Lung microvascular endothelial cell (primary cell): ENCODE data around the gene NFE2L1. TPM values are rescaled to one million over a fixed set of nuclear protein-coding genes. Genes with fewer than 3 reads are reported as not detected.
A peak's percentile ranks its signal among the peaks of the same experiment; 100 is the strongest.

Experiments
- DNase-seq, 2 donors: peaks; one replicate each; pipeline versions ENCODE4 v3.0.0 to v3.0.0-alpha.2; 2010; ENCODE audit warnings: low read depth in 2 of 2
- total RNA-seq: library from RNA; depleted of rRNA; stranded (reverse); fragments of >200 nt; gene quantifications from 2 replicates; pipeline ENCODE4 v1.2.1, GENCODE V29; 2014

Gene NFE2L1
- total RNA-seq, 1 donor from 2014 or later = 93.5 TPM

GRCh38 chr17:48047113-48047740 is 932 bp upstream of the NFE2L1 start:
- DNase-seq = peak in 1 of 2 donors; percentile 78

- peak; percentile 90 to 95 for DNase-seq
Observed at GRCh38 chr17:48048384-48049126, 396 bp downstream of the NFE2L1 start.

- DNase-seq = no peak
Observed at GRCh38 chr17:48051283-48051682, 3.1 kb downstream of the NFE2L1 start.

- DNase-seq = peak; percentile 86 to 88
Observed at GRCh38 chr17:48051706-48052486, 3.7 kb downstream of the NFE2L1 start.

GRCh38 chr17:48052956-48053757 is 5.0 kb downstream of the NFE2L1 start:
- DNase-seq = peak; percentile 62 to 96

GRCh38 chr17:48053758-48054237 is 5.6 kb downstream of the NFE2L1 start:
- DNase-seq = no peak

- DNase-seq = peak; percentile 57 to 61
Observed at GRCh38 chr17:48054238-48055185, 6.4 kb downstream of the NFE2L1 start.

GRCh38 chr17:48055531-48056245 is 7.5 kb downstream of the NFE2L1 start:
- DNase-seq = peak in 1 of 2 donors; percentile 33

GRCh38 chr17:48056246-48056745 is 8.1 kb downstream of the NFE2L1 start:
- no peak for DNase-seq

GRCh38 chr17:48056879-48057278 is 8.7 kb downstream of the NFE2L1 start:
- no peak for DNase-seq

GRCh38 chr17:48057626-48058025 is 9.5 kb downstream of the NFE2L1 start:
- no peak for DNase-seq

GRCh38 chr17:48058393-48059124 is 10.4 kb downstream of the NFE2L1 start:
- DNase-seq = no peak

- DNase-seq = no peak
Observed at GRCh38 chr17:48059125-48059668, 11.0 kb downstream of the NFE2L1 start.

- DNase-seq = peak in 1 of 2 donors; percentile 47
Observed at GRCh38 chr17:48060249-48060648, 12.1 kb downstream of the NFE2L1 start.

- DNase-seq = no peak
Observed at GRCh38 chr17:48062273-48062672, 14.1 kb downstream of the NFE2L1 start.

- no peak for DNase-seq
Observed at GRCh38 chr17:48064638-48065037, 16.5 kb downstream of the NFE2L1 start.

GRCh38 chr17:48066192-48066591 is 18.0 kb downstream of the NFE2L1 start:
- no peak for DNase-seq

- peak in 1 of 2 donors; percentile 47 for DNase-seq
Observed at GRCh38 chr17:48066656-48067055, 18.5 kb downstream of the NFE2L1 start.
